Measurements from ENCODE around the gene ASAH2. TPM values are rescaled to one million over a fixed set of nuclear protein-coding genes. Genes with fewer than 3 reads are reported as not detected.

ASAH2 gene
- total and polyA plus RNA-seq, 4 donors = 0.75 to 3.0 (median 1.0) TPM

- H3K9me3 ChIP-seq (ENCODE audit: control insufficient read depth in 4 of 4, low read length in 3 of 4) = peaks cover 0 to 2% (median 0%) of the 10 kb centered on the region in 4 donors
- 86% methylated on average over 5 of the region's 5 CpGs for WGBS
- no peak overlapping the region for H3K9ac ChIP-seq (ENCODE audit: low read depth in 1 of 2, low read length in 2 of 2)
- TF ChIP-seq CTCF (IDR thresholded peaks at IDR 0.05; ENCODE audit: low read depth, low read length, missing input control) = no peak
- TF ChIP-seq ZBTB33 (IDR thresholded peaks at IDR 0.05) = no peak
- no peak for TF ChIP-seq MAX (IDR thresholded peaks at IDR 0.05)
- no peak for TF ChIP-seq ATF3 (IDR thresholded peaks at IDR 0.05)
- TF ChIP-seq FOXA1 (IDR thresholded peaks at IDR 0.05) = no peak
- TF ChIP-seq GABPA (IDR thresholded peaks at IDR 0.05 in 1 of 2, conservative IDR thresholded peaks at IDR 0.05 in 1 of 2) = no peak
- TF ChIP-seq YY1 (IDR thresholded peaks at IDR 0.05) = no peak
- TF ChIP-seq JUND (IDR thresholded peaks at IDR 0.05) = no peak
- H3K27ac ChIP-seq (ENCODE audit: low read depth in 1 of 2, low read length in 2 of 2) = no peak overlapping the region
- no peaks in the 10 kb centered on the region for H3K36me3 ChIP-seq (ENCODE audit: control insufficient read depth in 4 of 4, insufficient read depth in 3 of 4, low read depth in 1 of 4, low read length in 3 of 4)
- no peak for DNase-seq (ENCODE audit: low spot score)
- H3K4me3 ChIP-seq (ENCODE audit: low read depth in 1 of 3, low read length in 3 of 3) = no peak overlapping the region
- no peaks in the 10 kb centered on the region for H3K27me3 ChIP-seq (ENCODE audit: control insufficient read depth in 4 of 4, insufficient read depth in 4 of 4, low read length in 3 of 4)
- no peaks in the 10 kb centered on the region for H3K4me1 ChIP-seq (ENCODE audit: control insufficient read depth in 4 of 4, insufficient read depth in 4 of 4, low read length in 3 of 4)
These were observed 42.4 kb upstream of the ASAH2 start for GRCh38 chr10:50293513-50294313.

GRCh38 chr10:50291261-50291850, 40.0 kb upstream of the ASAH2 start:
- no peak for DNase-seq (ENCODE audit: low spot score)
- 88% methylated on average over 1 of the region's 1 CpG for WGBS
- H3K27ac ChIP-seq (ENCODE audit: low read depth in 1 of 2, low read length in 2 of 2) = no peak overlapping the region
- TF ChIP-seq RAD21 (IDR thresholded peaks at IDR 0.05) = peak; percentile 61 to 66
- TF ChIP-seq ZBTB33 (IDR thresholded peaks at IDR 0.05) = no peak
- TF ChIP-seq CTCF (IDR thresholded peaks at IDR 0.05; ENCODE audit: low read depth, low read length, missing input control) = peak; percentile 29
- TF ChIP-seq EGR1 (IDR thresholded peaks at IDR 0.05; ENCODE audit: low read depth in 2 of 2) = no peak
- H3K27me3 ChIP-seq (ENCODE audit: control insufficient read depth in 4 of 4, insufficient read depth in 4 of 4, low read length in 3 of 4) = no peaks in the 10 kb centered on the region
- H3K9ac ChIP-seq (ENCODE audit: low read depth in 1 of 2, low read length in 2 of 2) = no peak overlapping the region
- no peak overlapping the region for H3K4me3 ChIP-seq (ENCODE audit: low read depth in 1 of 3, low read length in 3 of 3)
- peaks cover 7 to 16% (median 12%) of the 10 kb centered on the region in 4 donors for H3K4me1 ChIP-seq (ENCODE audit: control insufficient read depth in 4 of 4, insufficient read depth in 4 of 4, low read length in 3 of 4)
- no peaks in the 10 kb centered on the region for H3K9me3 ChIP-seq (ENCODE audit: control insufficient read depth in 4 of 4, low read length in 3 of 4)
- no peaks in the 10 kb centered on the region for H3K36me3 ChIP-seq (ENCODE audit: control insufficient read depth in 4 of 4, insufficient read depth in 3 of 4, low read depth in 1 of 4, low read length in 3 of 4)
